Mesendoderm (in vitro differentiated cells): ENCODE results near the gene USP22.

ENCODE experiments used
- DNase-seq: peaks from one replicate; pipeline ENCODE4 v3.0.0; 2013
- H2AK5ac ChIP-seq: 2 replicates; pipeline ENCODE4 v1.6.1; 2013; ENCODE audit warnings: low read length, inconsistent platforms
- H2BK120ac ChIP-seq: 2 replicates; pipeline ENCODE4 v1.6.1; 2013; ENCODE audit warnings: low read depth, mild to moderate bottlenecking, low read length, moderate library complexity, mixed read lengths
- H2BK15ac ChIP-seq: replicated peaks from 2 replicates; pipeline ENCODE4 v1.6.1; 2013; ENCODE audit warnings: low read depth, mild to moderate bottlenecking, moderate library complexity
- H2BK5ac ChIP-seq: 2 replicates; pipeline ENCODE4 v1.6.1; 2013; ENCODE audit warnings: low read length, inconsistent platforms
- H3K18ac ChIP-seq: 2 replicates; pipeline ENCODE4 v1.6.1; 2013; ENCODE audit warnings: mild to moderate bottlenecking, low read length, mixed read lengths
- H3K23ac ChIP-seq: one replicate; pipeline ENCODE4 v1.6.1; 2013; ENCODE audit warnings: low read length
- H3K27ac ChIP-seq: 2 replicates; pipeline ENCODE4 v1.5.1; 2013; ENCODE audit warnings: low read depth, mild to moderate bottlenecking, inconsistent platforms, low read length, moderate library complexity
- H3K27me3 ChIP-seq: 2 replicates; pipeline ENCODE4 v1.6.1; 2013; ENCODE audit warnings: low read length, control low read depth, mild to moderate bottlenecking, inconsistent platforms; ENCODE audit not compliant: insufficient read depth, poor library complexity
- H3K36me3 ChIP-seq: 2 replicates; pipeline ENCODE4 v1.6.1; 2013; ENCODE audit warnings: low read length, inconsistent platforms; ENCODE audit not compliant: control insufficient read depth, insufficient read depth
- H3K4ac ChIP-seq: one replicate; pipeline ENCODE4 v1.6.1; 2013; ENCODE audit warnings: low read depth, mild to moderate bottlenecking, low read length, moderate library complexity
- H3K4me1 ChIP-seq: 2 replicates; pipeline ENCODE4 v1.6.1; 2013; ENCODE audit warnings: low read depth, low read length, inconsistent platforms; ENCODE audit not compliant: control insufficient read depth
- H3K4me2 ChIP-seq: 2 replicates; pipeline ENCODE4 v1.6.1; 2013; ENCODE audit warnings: low read length
- H3K4me3 ChIP-seq: 2 replicates; pipeline ENCODE4 v1.5.1; 2013; ENCODE audit warnings: mild to moderate bottlenecking, low read length
- H3K56ac ChIP-seq: one replicate; pipeline ENCODE4 v1.6.1; 2013; ENCODE audit warnings: low read length
- H3K79me1 ChIP-seq: 2 replicates; pipeline ENCODE4 v1.6.1; 2013; ENCODE audit warnings: low read length, inconsistent platforms
- H3K79me2 ChIP-seq: 2 replicates; pipeline ENCODE4 v1.6.1; 2013; ENCODE audit warnings: mild to moderate bottlenecking, low read length; ENCODE audit not compliant: control insufficient read depth, insufficient read depth
- H3K9ac ChIP-seq: 2 replicates; pipeline ENCODE4 v1.6.1; 2013; ENCODE audit warnings: low read length, inconsistent platforms
- H4K5ac ChIP-seq: one replicate; pipeline ENCODE4 v1.6.1; 2013; ENCODE audit warnings: low read length
- H4K8ac ChIP-seq: one replicate; pipeline ENCODE4 v1.6.1; 2013; ENCODE audit warnings: low read depth, mild to moderate bottlenecking, control low read depth, low read length, moderate library complexity
- WGBS: extraction: QIAGEN DNeasy Blood & Tissue Kit; methylation state at CpG from one replicate; pipeline ENCODE4 v1.1.7; 2013; ENCODE audit warnings: low lambda C conversion rate, missing lambda C conversion rate; ENCODE audit not compliant: insufficient coverage; ENCODE audit errors: extremely low coverage; 5-methylcytosine and 5-hydroxymethylcytosine counted together

The USP22 gene

GRCh38 chr17:21005367-21005766 lies 37.4 kb downstream of the USP22 start:
- Histone ChIP-seq H4K8ac (no peak overlapping the region), H3K23ac (no peak overlapping the region), H3K79me2 (peaks cover 11% of the 10 kb centered on the region), H3K79me1 (peaks cover 27% of the 10 kb centered on the region), H2AK5ac (no peak overlapping the region), H3K18ac (no peak overlapping the region), H2BK120ac (no peak overlapping the region), H2BK15ac (no peak overlapping the region), H3K4me1 (no peaks in the 10 kb centered on the region), H3K4me2 (no peak overlapping the region), H3K4ac (no peak overlapping the region), H3K9ac (no peak overlapping the region), H3K4me3 (no peak overlapping the region), H3K27ac (no peak overlapping the region), H4K5ac (no peak overlapping the region), H3K36me3 (peaks cover 55% of the 10 kb centered on the region), H2BK5ac (no peak overlapping the region), H3K56ac (no peak overlapping the region), H3K27me3 (no peaks in the 10 kb centered on the region)
- no peak for DNase-seq
- WGBS = no CpG with 5 or more reads among the region's 4 CpGs

- WGBS = no CpG with 5 or more reads among the region's 26 CpGs
- peak overlapping the region; percentile 53 for H3K23ac ChIP-seq
- no peak overlapping the region for H4K5ac ChIP-seq
Measured at GRCh38 chr17:21004016-21004930, 38.5 kb downstream of the USP22 start.

DNA sequence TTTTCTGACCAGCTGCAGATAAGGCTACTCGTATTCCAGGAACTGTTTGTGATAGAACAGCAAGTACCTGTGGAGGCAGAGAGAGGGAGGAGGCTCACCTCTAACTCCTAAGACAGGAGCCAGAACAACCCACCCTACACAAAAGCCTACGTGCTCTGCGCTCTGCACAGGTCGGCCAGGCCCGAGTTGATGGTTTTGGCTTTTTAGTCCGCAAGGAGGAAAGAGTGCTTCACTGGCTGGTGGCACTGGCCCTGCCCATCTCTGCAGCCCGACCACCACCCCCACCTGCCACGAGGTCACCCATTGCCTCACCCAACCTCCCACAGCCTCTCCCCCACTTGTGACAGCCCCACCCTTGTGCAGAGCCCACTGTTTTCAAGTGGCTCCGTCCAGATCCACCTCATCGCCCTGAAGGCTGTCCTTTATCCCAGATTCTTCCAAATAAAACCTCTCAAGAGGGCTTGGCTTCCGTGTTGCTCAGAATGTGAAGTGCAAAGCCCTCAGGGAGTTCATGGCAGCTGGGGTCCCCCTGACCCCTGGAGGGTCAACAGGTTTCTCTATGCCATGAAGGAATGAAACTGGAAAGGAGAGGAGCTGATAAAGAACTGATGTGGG lies 39.7 kb downstream of the USP22 start:
- Histone ChIP-seq H3K79me2 (peaks cover 10% of the 10 kb centered on the region), H2BK120ac (no peak overlapping the region), H3K27me3 (no peaks in the 10 kb centered on the region), H3K23ac (no peak overlapping the region), H4K8ac (no peak overlapping the region), H3K56ac (no peak overlapping the region), H3K79me1 (peaks cover 23% of the 10 kb centered on the region), H3K4ac (no peak overlapping the region), H3K4me2 (no peak overlapping the region), H3K36me3 (peaks cover 45% of the 10 kb centered on the region), H2AK5ac (no peak overlapping the region), H3K18ac (no peak overlapping the region), H3K27ac (no peak overlapping the region), H3K4me1 (no peaks in the 10 kb centered on the region), H4K5ac (no peak overlapping the region), H3K9ac (no peak overlapping the region), H2BK5ac (no peak overlapping the region), H3K4me3 (no peak overlapping the region), H2BK15ac (no peak overlapping the region)
- no peak for DNase-seq
- WGBS = no CpG with 5 or more reads among the region's 11 CpGs

More at GRCh38 chr17:21004016-21004930, 38.5 kb downstream of the USP22 start:
- Histone ChIP-seq H4K8ac (no peak overlapping the region), H3K4me1 (no peaks in the 10 kb centered on the region), H3K27ac (no peak overlapping the region), H3K36me3 (peaks cover 54% of the 10 kb centered on the region), H3K4ac (no peak overlapping the region), H3K4me2 (no peak overlapping the region), H3K4me3 (no peak overlapping the region), H2BK120ac (no peak overlapping the region), H3K79me2 (peaks cover 11% of the 10 kb centered on the region), H3K27me3 (no peaks in the 10 kb centered on the region), H3K9ac (no peak overlapping the region), H2BK15ac (no peak overlapping the region), H3K18ac (no peak overlapping the region), H3K56ac (no peak overlapping the region), H2BK5ac (no peak overlapping the region), H2AK5ac (no peak overlapping the region), H3K79me1 (peaks cover 27% of the 10 kb centered on the region)
- DNase-seq = no peak

GRCh38 chr17:21002309-21003006 lies 40.4 kb downstream of the USP22 start:
- H3K18ac ChIP-seq = no peak overlapping the region
- H3K23ac ChIP-seq = no peak overlapping the region
- WGBS = no CpG with 5 or more reads among the region's 26 CpGs
- H3K4me2 ChIP-seq = no peak overlapping the region
- H4K8ac ChIP-seq = no peak overlapping the region
- no peak overlapping the region for H4K5ac ChIP-seq
- no peak overlapping the region for H3K56ac ChIP-seq
- H2BK15ac ChIP-seq = no peak overlapping the region
- H3K79me1 ChIP-seq = peaks cover 21% of the 10 kb centered on the region
- no peak overlapping the region for H2AK5ac ChIP-seq
- no peaks in the 10 kb centered on the region for H3K27me3 ChIP-seq
- no peaks in the 10 kb centered on the region for H3K4me1 ChIP-seq
- H3K4me3 ChIP-seq = no peak overlapping the region
- peaks cover 41% of the 10 kb centered on the region for H3K36me3 ChIP-seq
- no peak overlapping the region for H2BK5ac ChIP-seq
- DNase-seq = no peak
- no peak overlapping the region for H2BK120ac ChIP-seq
- no peak overlapping the region for H3K27ac ChIP-seq
- H3K79me2 ChIP-seq = peaks cover 10% of the 10 kb centered on the region
- no peak overlapping the region for H3K9ac ChIP-seq
- no peak overlapping the region for H3K4ac ChIP-seq

DNA sequence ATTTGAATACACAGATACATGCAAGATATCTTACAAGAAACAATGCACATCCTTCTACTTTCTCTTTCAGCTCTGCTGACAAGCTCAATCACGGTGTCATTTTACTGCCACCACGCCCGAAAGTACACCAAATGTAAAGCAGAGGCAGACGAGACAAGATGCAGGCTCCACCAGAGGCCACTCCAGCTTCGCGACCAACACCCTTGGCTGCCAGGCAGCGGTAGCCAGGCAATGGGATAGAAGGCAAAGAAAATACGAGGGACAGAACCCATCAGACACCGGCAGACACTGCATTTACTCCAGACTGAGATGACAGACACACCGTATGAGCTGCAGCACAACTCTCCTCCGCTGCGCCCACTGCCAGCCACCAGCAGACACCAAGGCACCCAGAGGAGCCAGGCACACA lies 41.0 kb downstream of the USP22 start:
- Histone ChIP-seq H3K23ac (no peak overlapping the region), H3K56ac (no peak overlapping the region), H3K36me3 (peaks cover 35% of the 10 kb centered on the region), H3K4me3 (no peak overlapping the region), H2BK120ac (no peak overlapping the region), H2AK5ac (no peak overlapping the region), H2BK5ac (no peak overlapping the region), H3K18ac (no peak overlapping the region), H4K5ac (no peak overlapping the region), H3K4ac (no peak overlapping the region), H3K79me2 (peaks cover 10% of the 10 kb centered on the region), H3K27ac (no peak overlapping the region), H3K4me2 (no peak overlapping the region), H3K79me1 (peaks cover 17% of the 10 kb centered on the region), H4K8ac (no peak overlapping the region), H3K4me1 (no peaks in the 10 kb centered on the region), H3K27me3 (no peaks in the 10 kb centered on the region), H3K9ac (no peak overlapping the region), H2BK15ac (no peak overlapping the region)
- WGBS = no CpG with 5 or more reads among the region's 12 CpGs
- DNase-seq = no peak
